H54 (cell line): Measurements from ENCODE around the gene ADGRA3.

Experiments
- DNase-seq: peaks from one replicate; pipeline ENCODE4 v3.0.0; 2011; ENCODE audit warnings: low spot score, mixed read lengths; ENCODE audit not compliant: insufficient read length
- FAIRE-seq: peaks from 3 replicates; lab custom pipeline; 2011; peaks lifted over from hg19 to GRCh38; lab: Jason Lieb, UNC
- POLR2A ChIP-seq: IDR thresholded peaks from 2 replicates; pipeline ENCODE4 v1.6.1; 2011; ENCODE audit warnings: low read depth, mild to moderate bottlenecking, low read length

Gene ADGRA3

DNA sequence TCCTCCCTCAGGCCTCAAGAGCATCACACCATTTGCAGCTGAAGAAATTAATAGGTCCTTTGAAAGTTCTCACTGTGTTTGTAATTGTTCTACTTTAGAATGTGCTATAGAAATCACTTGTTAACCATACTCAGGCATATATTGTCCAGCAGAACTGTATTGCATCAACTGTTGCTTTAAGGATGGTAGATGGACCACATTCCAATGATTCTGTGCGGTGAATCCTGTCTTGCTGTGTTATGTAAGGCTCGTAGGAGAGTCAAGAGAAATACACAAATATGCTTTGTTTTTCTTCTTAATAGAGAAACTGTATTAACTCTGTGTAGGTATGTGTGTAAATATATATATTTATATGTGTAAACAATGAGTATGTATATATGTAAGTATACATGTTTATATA, 6.3 kb upstream of the ADGRA3 start:
- DNase-seq (no peak), FAIRE-seq (no peak)
- TF ChIP-seq POLR2A = no peak

DNA sequence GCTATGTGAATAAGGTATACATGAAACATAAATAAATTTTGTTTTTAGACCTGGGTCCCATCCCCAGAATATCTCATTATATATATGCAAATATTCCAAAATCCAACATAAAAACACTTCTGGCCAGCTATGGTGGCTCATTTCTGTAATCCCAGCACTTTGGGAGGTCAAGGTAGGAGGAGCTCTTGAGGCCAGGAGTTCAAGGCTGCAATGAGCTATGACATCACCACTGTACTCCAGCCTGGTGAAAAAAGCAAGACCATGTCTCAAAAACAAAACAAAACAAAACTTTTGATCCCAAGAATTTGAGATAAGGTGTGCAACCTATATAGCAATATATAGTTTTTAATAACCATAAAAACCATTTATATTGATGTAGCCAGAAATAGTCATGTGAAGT, 5.4 kb upstream of the ADGRA3 start:
- DNase-seq (no peak), FAIRE-seq (no peak)
- TF ChIP-seq POLR2A = no peak

DNA sequence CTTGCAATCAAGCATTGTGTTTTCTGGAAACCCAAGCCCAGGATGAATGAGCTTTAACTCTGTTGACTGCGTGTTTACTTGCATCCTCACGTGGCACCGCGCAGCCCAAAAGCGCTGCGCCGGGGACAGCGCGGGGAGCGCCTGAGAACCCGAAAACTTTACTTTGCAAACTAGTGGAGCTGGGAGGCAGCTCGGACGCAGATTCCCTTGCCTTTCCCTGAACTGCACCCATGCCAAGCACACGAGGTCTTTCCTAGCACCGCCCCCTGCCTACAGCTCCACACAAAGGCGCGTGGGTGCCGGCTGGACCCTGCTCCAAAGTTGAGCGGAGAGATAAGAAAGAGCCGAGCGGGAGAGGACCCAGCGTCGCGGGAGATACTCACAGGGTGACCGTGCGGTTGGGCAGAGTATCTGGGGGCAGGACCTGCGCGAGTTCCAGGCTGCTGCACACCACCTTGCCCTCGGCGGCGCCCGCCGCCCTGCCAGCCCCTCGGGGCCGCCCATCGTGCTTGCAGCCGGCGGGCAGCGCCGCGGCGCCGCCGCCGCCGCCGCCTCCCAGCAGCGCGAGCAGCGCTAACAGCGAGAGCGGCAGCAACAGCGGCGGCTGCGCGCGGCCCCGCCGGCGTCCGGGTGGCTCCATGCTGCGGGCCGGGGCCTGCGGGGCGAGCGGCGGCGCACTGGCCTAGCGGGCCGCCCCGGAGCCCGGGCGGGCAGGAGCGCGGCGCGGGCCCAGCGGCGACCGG, 550 bp downstream of the ADGRA3 start:
- DNase-seq (peak; percentile 33), FAIRE-seq (no peak)
- no peak for TF ChIP-seq POLR2A

DNA sequence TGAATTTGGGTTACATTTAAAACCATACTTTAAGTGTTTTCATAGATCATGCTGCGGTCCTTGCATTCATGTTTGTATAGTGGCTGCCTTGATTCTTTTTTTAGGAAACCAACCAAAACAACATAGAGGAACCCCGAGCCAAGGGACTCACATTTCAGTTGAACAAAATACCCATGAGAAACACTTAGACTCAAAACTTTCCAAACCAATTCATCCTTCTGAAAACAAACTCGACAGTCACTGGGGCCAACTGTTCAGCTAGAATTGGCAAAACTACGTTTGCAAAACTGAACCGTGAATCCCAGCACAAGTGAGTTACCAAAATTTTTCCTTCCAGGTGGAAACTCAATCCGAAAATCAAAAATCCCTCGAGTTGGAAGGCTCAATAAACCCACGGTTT, 1.4 kb downstream of the ADGRA3 start:
- no peak for DNase-seq

DNA sequence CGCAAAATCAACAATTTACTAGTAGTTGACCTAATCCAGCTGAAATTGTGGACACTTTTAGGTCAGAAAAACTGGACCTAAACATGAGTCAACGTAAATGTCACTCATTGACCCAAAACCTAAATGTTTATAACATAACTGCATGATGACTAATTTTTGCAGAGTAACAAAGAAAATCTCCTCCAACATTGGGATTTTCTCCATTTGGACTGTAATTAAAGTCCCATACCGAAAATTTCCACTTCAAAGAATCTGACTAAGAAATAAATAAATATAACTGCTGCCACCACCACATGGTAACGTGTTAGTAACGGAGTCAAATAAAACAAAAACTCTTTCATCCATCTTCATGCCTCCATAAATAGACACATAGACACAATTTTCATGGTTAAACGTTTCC, 1.9 kb downstream of the ADGRA3 start:
- FAIRE-seq (no peak), DNase-seq (no peak)
- TF ChIP-seq POLR2A = no peak

More for the DNA sequence above, 1.4 kb downstream of the ADGRA3 start:
- TF ChIP-seq POLR2A = no peak
- no peak for FAIRE-seq

DNA sequence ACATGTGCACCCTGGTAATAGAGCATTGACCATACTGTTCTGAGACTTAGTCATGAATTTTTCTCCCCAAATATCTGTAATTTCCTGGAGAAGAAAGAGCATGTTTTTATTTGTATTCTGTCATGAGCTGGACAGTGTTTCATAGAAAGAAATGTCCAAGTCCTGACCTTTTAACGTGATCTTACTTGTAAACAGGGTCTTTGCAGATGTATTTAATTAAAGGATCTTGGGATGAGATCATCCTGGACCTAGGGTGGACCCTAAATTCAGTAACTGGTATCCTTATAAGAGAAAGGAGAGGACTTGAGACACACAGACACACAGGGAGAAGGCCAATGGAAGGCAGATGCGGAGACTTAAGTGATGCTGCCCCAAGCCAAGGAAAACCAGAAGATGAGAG, 3.6 kb downstream of the ADGRA3 start:
- DNase-seq (no peak), FAIRE-seq (no peak)
- no peak for TF ChIP-seq POLR2A

DNA sequence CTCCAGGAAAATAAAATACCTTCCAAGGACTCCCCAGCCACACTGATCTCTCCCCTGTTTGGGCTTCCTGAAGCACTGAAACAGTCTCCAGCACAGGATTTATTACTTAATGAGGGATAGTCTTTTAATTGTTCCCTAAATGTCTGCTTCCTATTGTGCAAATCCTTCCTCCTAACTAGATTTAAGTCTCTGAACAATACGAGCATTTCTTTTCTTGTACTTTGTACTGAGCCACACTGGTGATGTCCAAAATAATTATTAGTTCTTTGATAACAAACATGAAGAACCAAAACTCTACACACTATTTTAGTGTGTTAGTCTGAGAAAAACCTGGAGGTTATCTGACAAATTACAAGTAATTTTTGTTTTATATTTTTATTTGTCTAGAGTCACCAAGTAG, 5.1 kb downstream of the ADGRA3 start:
- DNase-seq (no peak), FAIRE-seq (no peak)
- no peak for TF ChIP-seq POLR2A

DNA sequence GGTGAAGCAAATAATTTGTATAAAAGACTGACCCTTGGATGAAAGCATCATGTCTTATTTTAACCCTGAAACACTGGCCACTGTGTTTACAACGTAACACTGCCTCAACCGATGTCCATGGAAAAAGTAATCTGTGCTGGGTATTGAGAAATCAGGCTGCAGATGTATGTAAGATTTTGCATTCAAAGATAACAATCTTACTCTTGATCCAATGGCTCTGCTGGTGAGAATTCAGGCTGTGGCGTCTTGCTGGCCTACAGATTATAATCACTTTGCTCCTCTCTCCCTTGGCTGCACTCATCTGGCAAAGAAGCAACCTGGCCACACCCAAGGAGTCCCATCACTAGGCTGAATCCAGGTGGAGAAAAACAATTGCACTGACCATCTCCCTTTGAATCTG, 7.5 kb downstream of the ADGRA3 start:
- FAIRE-seq = no peak
- TF ChIP-seq POLR2A = no peak
- DNase-seq = no peak

DNA sequence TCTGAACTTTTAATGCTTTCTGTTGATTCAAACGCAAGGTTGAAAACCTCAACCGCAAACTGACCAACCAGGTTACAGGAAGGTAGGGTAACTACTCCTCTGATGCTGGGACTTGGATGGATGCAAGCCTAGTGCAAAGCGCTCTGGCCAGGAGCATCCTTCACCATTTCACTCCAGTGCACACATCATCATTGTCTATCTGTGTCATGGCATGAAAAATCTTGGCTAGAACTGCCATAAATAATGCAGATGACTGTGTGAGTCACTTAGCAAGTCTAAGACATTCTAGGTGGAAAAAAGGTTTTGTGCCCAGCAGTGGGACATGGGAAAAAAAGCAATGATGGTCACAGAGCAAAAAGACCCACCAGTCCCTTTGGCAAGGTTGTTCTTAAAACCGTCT, 10.9 kb downstream of the ADGRA3 start:
- TF ChIP-seq POLR2A = no peak
- FAIRE-seq (no peak), DNase-seq (no peak)

DNA sequence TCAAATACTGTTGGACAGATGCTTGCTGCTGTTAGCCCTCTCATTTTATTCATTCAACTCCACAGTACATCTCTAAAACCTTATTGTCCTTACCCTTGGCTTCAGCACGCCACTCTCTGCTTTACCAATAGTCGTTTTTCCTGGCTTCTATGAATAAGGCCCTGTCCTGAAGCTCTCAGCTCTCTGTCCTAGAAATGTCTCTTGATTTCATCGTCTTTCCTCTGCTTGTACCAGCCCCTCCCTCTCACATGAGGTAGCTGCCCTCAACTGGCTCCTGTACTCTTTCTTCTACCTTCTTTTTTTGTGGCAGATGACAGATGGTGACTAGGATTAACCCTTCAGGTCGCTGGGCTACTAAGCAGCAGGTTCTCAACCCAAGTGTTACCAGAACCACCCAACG, 11.4 kb downstream of the ADGRA3 start:
- DNase-seq (no peak), FAIRE-seq (no peak)
- TF ChIP-seq POLR2A = no peak

DNA sequence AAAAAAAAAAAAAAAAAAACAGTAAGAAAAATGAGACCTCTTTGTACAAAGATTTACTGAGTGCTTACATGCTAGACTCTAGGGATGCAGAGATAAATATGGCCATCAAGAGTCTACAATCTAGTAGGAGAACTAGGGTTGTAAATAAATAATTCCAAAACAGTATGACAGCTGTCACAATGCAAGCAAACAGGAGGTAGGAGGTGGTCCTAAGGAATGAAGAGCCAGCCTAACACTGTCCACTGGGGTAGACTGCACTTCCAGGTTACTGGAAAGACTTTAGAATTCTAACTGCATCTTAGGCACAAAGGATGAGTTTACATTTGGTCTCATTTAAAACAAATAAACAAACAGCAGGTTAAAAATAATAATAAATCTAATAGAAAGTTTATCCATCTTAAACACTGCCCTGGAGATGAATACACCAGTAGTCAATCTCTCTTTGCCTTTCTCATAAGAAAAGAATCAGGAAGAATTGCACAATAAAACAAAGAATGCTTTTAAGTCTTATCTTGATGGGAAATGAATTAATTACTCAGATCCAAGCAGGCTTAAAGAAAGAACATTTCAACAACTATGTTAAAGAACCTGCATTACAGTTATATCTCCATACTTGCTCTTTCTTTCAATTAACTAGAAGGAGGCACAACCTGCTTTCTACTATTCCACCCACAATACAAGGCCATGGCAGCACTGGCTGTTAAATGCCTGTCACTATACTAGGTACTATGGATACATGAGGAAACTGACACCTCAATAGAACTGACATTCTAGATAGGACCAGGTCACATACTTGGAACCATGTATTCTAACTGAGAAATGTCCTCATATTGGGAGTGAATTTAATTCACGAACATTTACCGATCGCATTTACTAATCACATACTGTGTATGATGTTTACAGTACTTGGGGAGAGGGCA, 12.7 kb downstream of the ADGRA3 start:
- TF ChIP-seq POLR2A = no peak
- DNase-seq (no peak), FAIRE-seq (no peak)

DNA sequence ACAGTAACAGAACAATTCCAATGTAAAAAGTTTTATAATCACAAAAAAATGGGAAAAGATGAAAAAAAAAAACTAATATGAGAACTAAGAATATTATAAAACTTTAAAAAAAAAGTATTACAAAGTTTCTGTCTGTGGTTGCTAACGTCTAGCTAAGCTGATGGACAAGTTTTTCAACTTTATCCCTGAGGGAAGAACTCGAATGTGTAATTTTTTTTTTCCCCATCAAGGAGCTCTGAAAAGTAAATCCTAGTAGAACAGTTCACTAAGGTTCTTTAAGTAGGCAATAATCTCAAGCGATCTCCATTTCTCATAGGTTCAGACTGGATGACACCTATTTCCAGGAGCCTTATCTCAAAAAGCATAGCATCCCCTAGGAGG, 14.2 kb downstream of the ADGRA3 start:
- FAIRE-seq = no peak

DNA sequence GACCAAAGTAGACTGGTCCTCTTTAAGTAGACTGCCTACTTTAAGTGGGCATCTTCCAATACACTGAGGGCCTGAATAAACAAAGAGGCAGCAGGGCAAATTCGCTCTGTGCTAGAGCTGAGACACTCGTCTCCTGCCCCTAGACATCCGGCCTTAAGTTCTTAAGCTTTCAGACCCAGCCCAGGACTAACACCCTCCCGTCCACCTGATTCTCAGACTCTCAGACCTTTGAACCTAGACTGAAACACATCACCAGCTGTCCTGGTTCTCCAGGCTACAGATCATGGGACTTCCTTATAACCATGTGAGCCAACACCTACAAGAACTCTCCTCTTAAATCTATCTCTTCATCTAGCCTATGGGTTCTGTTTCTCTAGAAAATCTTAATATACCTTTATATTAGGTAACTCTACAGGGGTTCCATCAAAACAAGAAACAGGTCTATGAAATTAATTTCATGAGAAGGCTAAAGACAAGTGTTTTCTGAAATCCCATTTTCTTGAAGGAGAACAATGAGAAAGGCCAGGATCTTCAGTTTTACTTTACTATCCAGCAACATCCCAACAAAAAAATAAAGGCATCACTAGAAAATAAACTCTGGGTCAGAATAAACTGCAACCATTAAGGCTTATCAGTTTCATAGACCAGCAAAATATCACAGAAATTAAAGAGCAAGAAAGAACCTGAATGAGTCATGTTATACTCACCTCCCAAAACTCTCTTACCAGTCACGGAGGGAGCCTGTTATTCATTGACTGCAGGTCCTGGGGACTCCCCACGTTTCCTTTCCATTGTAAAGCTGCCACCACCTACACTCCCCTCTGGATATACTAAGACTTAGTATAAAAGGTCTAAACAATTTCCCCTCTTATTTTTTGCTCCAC, 14.8 kb downstream of the ADGRA3 start:
- DNase-seq (no peak), FAIRE-seq (peak; percentile 15)
- no peak for TF ChIP-seq POLR2A

More for the DNA sequence above, 14.2 kb downstream of the ADGRA3 start:
- DNase-seq = no peak
- TF ChIP-seq POLR2A = no peak
